ENCODE measurements around the gene CHAT.

CHAT gene

DNA sequence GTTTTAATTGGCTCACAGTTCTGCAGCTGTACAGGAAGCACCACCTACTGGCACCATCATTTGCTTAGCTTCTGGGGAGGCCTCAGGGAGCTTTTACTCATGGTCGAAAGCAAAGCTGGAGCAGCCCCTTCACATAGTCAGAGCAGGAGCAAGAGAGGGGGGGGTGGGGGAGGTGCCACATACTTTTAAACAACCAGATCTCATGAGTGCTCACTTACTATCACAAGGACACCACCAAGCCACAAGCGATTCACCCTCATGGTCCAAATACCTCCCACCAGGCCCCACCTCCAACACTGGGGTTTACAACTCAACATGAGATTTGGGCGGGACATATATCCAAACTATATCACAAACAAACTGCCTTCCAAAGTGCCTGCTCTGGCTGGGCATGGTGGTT, 35.4 kb upstream of the CHAT start:
- H3K36me3 ChIP-seq (ENCODE audit: control insufficient read depth, low read length) = no peaks in the 10 kb centered on the region

DNA sequence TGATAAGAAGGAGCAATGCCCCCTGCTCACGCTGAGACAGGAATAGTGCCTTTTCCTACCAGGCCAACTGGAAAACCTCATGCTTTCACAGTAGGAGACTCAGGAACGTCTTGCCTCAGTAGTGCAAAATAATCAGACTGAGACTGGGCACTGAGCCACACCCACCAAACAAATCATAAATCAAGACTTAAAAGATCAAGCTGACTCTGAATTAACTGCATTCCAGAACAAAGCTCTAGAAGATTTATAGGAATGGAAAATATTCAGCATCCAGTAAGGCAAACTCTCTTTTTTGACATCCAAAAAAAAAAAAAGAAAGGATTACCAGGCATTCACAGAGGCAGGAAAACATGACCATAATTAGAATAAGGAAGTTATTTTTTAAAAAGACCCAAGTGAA, 34.2 kb upstream of the CHAT start:
- no peaks in the 10 kb centered on the region for H3K79me2 ChIP-seq (ENCODE audit: control insufficient read depth, low read length)
- no peaks in the 10 kb centered on the region for H3F3A ChIP-seq (ENCODE audit: control insufficient read depth, insufficient read depth)
- no peak overlapping the region for H3K4me3 ChIP-seq (ENCODE audit: low read length)
- no peak overlapping the region for H3K4me2 ChIP-seq (ENCODE audit: low read length)
- H3K27me3 ChIP-seq (ENCODE audit: control insufficient read depth, low read length) = peaks cover 14% of the 10 kb centered on the region
- TF ChIP-seq, protein P1, sequence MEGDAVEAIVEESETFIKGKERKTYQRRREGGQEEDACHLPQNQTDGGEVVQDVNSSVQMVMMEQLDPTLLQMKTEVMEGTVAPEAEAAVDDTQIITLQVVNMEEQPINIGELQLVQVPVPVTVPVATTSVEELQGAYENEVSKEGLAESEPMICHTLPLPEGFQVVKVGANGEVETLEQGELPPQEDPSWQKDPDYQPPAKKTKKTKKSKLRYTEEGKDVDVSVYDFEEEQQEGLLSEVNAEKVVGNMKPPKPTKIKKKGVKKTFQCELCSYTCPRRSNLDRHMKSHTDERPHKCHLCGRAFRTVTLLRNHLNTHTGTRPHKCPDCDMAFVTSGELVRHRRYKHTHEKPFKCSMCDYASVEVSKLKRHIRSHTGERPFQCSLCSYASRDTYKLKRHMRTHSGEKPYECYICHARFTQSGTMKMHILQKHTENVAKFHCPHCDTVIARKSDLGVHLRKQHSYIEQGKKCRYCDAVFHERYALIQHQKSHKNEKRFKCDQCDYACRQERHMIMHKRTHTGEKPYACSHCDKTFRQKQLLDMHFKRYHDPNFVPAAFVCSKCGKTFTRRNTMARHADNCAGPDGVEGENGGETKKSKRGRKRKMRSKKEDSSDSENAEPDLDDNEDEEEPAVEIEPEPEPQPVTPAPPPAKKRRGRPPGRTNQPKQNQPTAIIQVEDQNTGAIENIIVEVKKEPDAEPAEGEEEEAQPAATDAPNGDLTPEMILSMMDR (IDR thresholded peaks at IDR 0.05; ENCODE audit: low read depth, low read length, poor library complexity, severe bottlenecking) = no peak
- TF ChIP-seq EZH2phosphoT487 (IDR thresholded peaks at IDR 0.05; ENCODE audit: borderline replicate concordance, low read length) = no peak
- no peaks in the 10 kb centered on the region for H4K20me1 ChIP-seq (ENCODE audit: control insufficient read depth, insufficient read depth, low read depth, low read length)
- H3K4me1 ChIP-seq (ENCODE audit: control insufficient read depth, low read length) = no peaks in the 10 kb centered on the region
- H3K9me2 ChIP-seq (replicated peaks; ENCODE audit: control insufficient read depth, low read length) = no peaks in the 10 kb centered on the region
- no peaks in the 10 kb centered on the region for H3K36me3 ChIP-seq (ENCODE audit: control insufficient read depth, low read length)
- H3K9me3 ChIP-seq (ENCODE audit: control insufficient read depth, insufficient read depth, low read length) = no peaks in the 10 kb centered on the region
- no peak overlapping the region for H3K27ac ChIP-seq (ENCODE audit: low read depth, low read length)

More for the DNA sequence above, 35.4 kb upstream of the CHAT start:
- H3K79me2 ChIP-seq (ENCODE audit: control insufficient read depth, low read length) = no peaks in the 10 kb centered on the region
- H3K27ac ChIP-seq (ENCODE audit: low read depth, low read length) = no peak overlapping the region
- no peaks in the 10 kb centered on the region for H4K20me1 ChIP-seq (ENCODE audit: control insufficient read depth, insufficient read depth, low read depth, low read length)
- no peak overlapping the region for H3K4me2 ChIP-seq (ENCODE audit: low read length)
- no peaks in the 10 kb centered on the region for H3K9me3 ChIP-seq (ENCODE audit: control insufficient read depth, insufficient read depth, low read length)
- no peaks in the 10 kb centered on the region for H3F3A ChIP-seq (ENCODE audit: control insufficient read depth, insufficient read depth)
- H3K9me2 ChIP-seq (replicated peaks; ENCODE audit: control insufficient read depth, low read length) = no peaks in the 10 kb centered on the region
- H3K4me1 ChIP-seq (ENCODE audit: control insufficient read depth, low read length) = no peaks in the 10 kb centered on the region
- H3K4me3 ChIP-seq (ENCODE audit: low read length) = no peak overlapping the region
- TF ChIP-seq, protein P1 (IDR thresholded peaks at IDR 0.05; ENCODE audit: low read depth, low read length, poor library complexity, severe bottlenecking) = no peak
- no peak for TF ChIP-seq EZH2phosphoT487 (IDR thresholded peaks at IDR 0.05; ENCODE audit: borderline replicate concordance, low read length)
- H3K27me3 ChIP-seq (ENCODE audit: control insufficient read depth, low read length) = 0 out of 2 replicates have a peak, but pooled peaks cover 3% of the 10 kb centered on the region

DNA sequence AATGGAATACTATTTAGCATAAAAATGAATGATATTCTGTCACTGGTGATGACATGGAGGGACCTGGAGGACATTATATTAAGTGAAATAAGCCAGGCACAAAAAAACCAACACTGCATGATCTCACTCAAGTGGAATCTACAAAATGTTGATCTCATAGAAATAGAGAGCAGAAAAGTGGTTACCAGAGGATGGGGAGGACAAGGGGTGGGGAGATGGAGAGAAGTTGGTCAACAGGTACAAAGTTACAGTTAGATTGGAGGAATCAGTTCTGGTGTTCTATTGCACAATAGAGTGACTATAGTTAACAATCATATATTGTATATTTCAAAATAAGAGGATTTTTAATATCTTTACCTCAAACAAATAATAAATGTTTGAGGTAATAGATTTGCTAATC, 28.4 kb upstream of the CHAT start:
- H3F3A ChIP-seq (ENCODE audit: control insufficient read depth, insufficient read depth) = no peaks in the 10 kb centered on the region
- no peak overlapping the region for H3K4me3 ChIP-seq (ENCODE audit: low read length)
- no peaks in the 10 kb centered on the region for H3K9me3 ChIP-seq (ENCODE audit: control insufficient read depth, insufficient read depth, low read length)
- H3K79me2 ChIP-seq (ENCODE audit: control insufficient read depth, low read length) = no peaks in the 10 kb centered on the region
- peaks cover 21% of the 10 kb centered on the region for H3K27me3 ChIP-seq (ENCODE audit: control insufficient read depth, low read length)
- TF ChIP-seq, protein P1 (IDR thresholded peaks at IDR 0.05; ENCODE audit: low read depth, low read length, poor library complexity, severe bottlenecking) = no peak
- TF ChIP-seq EZH2phosphoT487 (IDR thresholded peaks at IDR 0.05; ENCODE audit: borderline replicate concordance, low read length) = no peak
- no peak overlapping the region for H3K4me2 ChIP-seq (ENCODE audit: low read length)
- H3K27ac ChIP-seq (ENCODE audit: low read depth, low read length) = no peak overlapping the region
- H3K4me1 ChIP-seq (ENCODE audit: control insufficient read depth, low read length) = no peaks in the 10 kb centered on the region
- H3K36me3 ChIP-seq (ENCODE audit: control insufficient read depth, low read length) = no peaks in the 10 kb centered on the region
- H3K9me2 ChIP-seq (replicated peaks; ENCODE audit: control insufficient read depth, low read length) = no peaks in the 10 kb centered on the region
- no peaks in the 10 kb centered on the region for H4K20me1 ChIP-seq (ENCODE audit: control insufficient read depth, insufficient read depth, low read depth, low read length)
